Liver (tissue), 9 donors: Measurements from ENCODE around the gene PRG2. TPM values are rescaled to one million over a fixed set of nuclear protein-coding genes. Genes with fewer than 3 reads are reported as not detected.

ENCODE experiments used
- DNase-seq: peaks from one replicate; pipeline ENCODE4 v3.0.0-alpha.2; 2017; ENCODE audit warnings: low spot score
- H3K27ac ChIP-seq, 2 donors: one replicate each; pipeline ENCODE4 v1.7.0; 2013; ENCODE audit warnings: inconsistent platforms in 2 of 2, low read length in 2 of 2, control low read depth in 1 of 2, low read depth in 1 of 2, mild to moderate bottlenecking in 1 of 2
- H3K27me3 ChIP-seq, 4 donors: one replicate each; pipeline versions ENCODE4 v1.6.1 to v1.7.0; 2013; ENCODE audit warnings: low read length in 3 of 4, inconsistent platforms in 1 of 4, mild to moderate bottlenecking in 1 of 4, moderate library complexity in 1 of 4; ENCODE audit not compliant: control insufficient read depth in 4 of 4, insufficient read depth in 4 of 4
- H3K36me3 ChIP-seq, 4 donors: one replicate each; pipeline versions ENCODE4 v1.6.1 to v1.7.0; 2013; ENCODE audit warnings: low read length in 3 of 4, mild to moderate bottlenecking in 3 of 4, low read depth in 1 of 4, moderate library complexity in 1 of 4; ENCODE audit not compliant: control insufficient read depth in 4 of 4, insufficient read depth in 3 of 4
- H3K4me1 ChIP-seq, 4 donors: one replicate each; pipeline versions ENCODE4 v1.6.1 to v1.7.0; 2013; ENCODE audit warnings: low read length in 3 of 4, mild to moderate bottlenecking in 3 of 4, moderate library complexity in 1 of 4; ENCODE audit not compliant: control insufficient read depth in 4 of 4, insufficient read depth in 4 of 4
- H3K4me3 ChIP-seq, 3 donors: one replicate each; pipeline versions ENCODE4 v1.6.1 to v1.7.0; 2013; ENCODE audit warnings: low read length in 3 of 3, control low read depth in 1 of 3, low read depth in 1 of 3, mild to moderate bottlenecking in 1 of 3
- H3K9ac ChIP-seq, 2 donors: one replicate each; pipeline ENCODE4 v1.7.0; 2013; ENCODE audit warnings: low read length in 2 of 2, mild to moderate bottlenecking in 2 of 2, moderate library complexity in 2 of 2, control low read depth in 1 of 2, low read depth in 1 of 2
- H3K9me3 ChIP-seq, 4 donors: one replicate each; pipeline versions ENCODE4 v1.6.1 to v1.7.0; 2013; ENCODE audit warnings: low read length in 3 of 4; ENCODE audit not compliant: control insufficient read depth in 4 of 4
- EGR1 ChIP-seq, 2 donors: IDR thresholded peaks; 2 replicates each; pipeline ENCODE4 v1.6.1; 2016 to 2018; ENCODE audit warnings: antibody characterized with exemption in 2 of 2, low read depth in 2 of 2
- FOXA1 ChIP-seq: IDR thresholded peaks from 2 replicates; pipeline ENCODE4 v1.6.1; 2016; ENCODE audit warnings: antibody characterized with exemption
- FOXA2 ChIP-seq: IDR thresholded peaks from 2 replicates; pipeline ENCODE4 v1.6.1; 2016; ENCODE audit warnings: antibody characterized with exemption
- GABPA ChIP-seq, 2 donors: IDR thresholded peaks in 1 of 2; conservative IDR thresholded peaks in 1 of 2; 2 replicates each; pipeline ENCODE4 v1.6.1; 2016; ENCODE audit warnings: antibody characterized with exemption in 2 of 2, mild to moderate bottlenecking in 1 of 2, moderate library complexity in 1 of 2
- HNF4A ChIP-seq, 2 donors: conservative IDR thresholded peaks; 2 replicates each; pipeline ENCODE4 v1.6.1; 2016; ENCODE audit warnings: antibody characterized with exemption in 2 of 2, mild to moderate bottlenecking in 2 of 2
- HNF4G ChIP-seq: IDR thresholded peaks from 2 replicates; pipeline ENCODE4 v1.6.1; 2016; ENCODE audit warnings: antibody characterized with exemption
- JUND ChIP-seq, 2 donors: IDR thresholded peaks; 2 replicates each; pipeline ENCODE4 v1.6.1; 2016; ENCODE audit warnings: antibody characterized with exemption in 2 of 2
- MAX ChIP-seq: IDR thresholded peaks from 2 replicates; pipeline ENCODE4 v1.6.1; 2016; ENCODE audit warnings: antibody characterized with exemption
- NR2F2 ChIP-seq: IDR thresholded peaks from 2 replicates; pipeline ENCODE4 v1.6.1; 2016; ENCODE audit warnings: antibody characterized with exemption
- RAD21 ChIP-seq, 2 donors: IDR thresholded peaks; 2 replicates each; pipeline ENCODE4 v1.6.1; 2016; ENCODE audit warnings: antibody characterized with exemption in 2 of 2, mild to moderate bottlenecking in 2 of 2
- RXRA ChIP-seq, 2 donors: IDR thresholded peaks; 2 replicates each; pipeline ENCODE4 v1.6.1; 2017 to 2018; ENCODE audit warnings: antibody characterized with exemption in 2 of 2, mild to moderate bottlenecking in 1 of 2
- SP1 ChIP-seq: IDR thresholded peaks from 2 replicates; pipeline ENCODE4 v1.6.1; 2018; ENCODE audit warnings: antibody characterized with exemption, mild to moderate bottlenecking
- TAF1 ChIP-seq: conservative IDR thresholded peaks from 2 replicates; pipeline ENCODE4 v1.6.1; 2016; ENCODE audit warnings: antibody characterized with exemption, mild to moderate bottlenecking
- YY1 ChIP-seq: IDR thresholded peaks from 2 replicates; pipeline ENCODE4 v1.6.1; 2016; ENCODE audit warnings: antibody characterized with exemption, mild to moderate bottlenecking
- ZBTB33 ChIP-seq: IDR thresholded peaks from 2 replicates; pipeline ENCODE4 v1.6.1; 2016; ENCODE audit warnings: antibody characterized with exemption
- WGBS: extraction: QIAGEN DNeasy Blood & Tissue Kit; methylation state at CpG from one replicate; pipeline ENCODE4 v1.1.7; 2013; 5-methylcytosine and 5-hydroxymethylcytosine counted together
- polyA plus RNA-seq, 2 donors: library from polyadenylated mRNA; stranded (reverse) in 1 of 2; unstranded in 1 of 2; fragments of 200-250 nt in 1 of 2; fragments of >200 nt in 1 of 2; fragmentation: Nextera tagmentation in 1 of 2; extraction: Ambion mirVana in 1 of 2; gene quantifications; one replicate each; pipeline versions ENCODE4 v1.2.1 to v1.2.3, GENCODE V29; 2013 to 2015
- total RNA-seq, 2 donors: library from RNA; depleted of rRNA; stranded (reverse); fragments of >200 nt; gene quantifications; one replicate each; pipeline ENCODE4 v1.2.3, GENCODE V29; 2014
- TF ChIP-seq, protein P1 (sequence below): fragments of 150-350 bp; IDR thresholded peaks from 2 replicates; pipeline ENCODE4 v1.5.1; 2017; ENCODE audit warnings: improper control_type of control experiment, low read depth, low read length; ENCODE audit not compliant: missing input control
- TF ChIP-seq, protein P2 (sequence below): IDR thresholded peaks from 2 replicates; pipeline ENCODE4 v1.6.1; 2016; ENCODE audit warnings: antibody characterized with exemption
- TF ChIP-seq, protein P3 (sequence below): IDR thresholded peaks from 2 replicates; pipeline ENCODE4 v1.6.1; 2016; ENCODE audit warnings: antibody characterized with exemption, mild to moderate bottlenecking
- donor health status: healthy.
- donor health status: healthy.
- donor health status: healthy.
- donor health status: healthy.
- donor health status: healthy.

The PRG2 gene
- total and polyA plus RNA-seq, 4 donors, result 0.74 to 24.2 (median 1.2) TPM; not detected in 1

DNA sequence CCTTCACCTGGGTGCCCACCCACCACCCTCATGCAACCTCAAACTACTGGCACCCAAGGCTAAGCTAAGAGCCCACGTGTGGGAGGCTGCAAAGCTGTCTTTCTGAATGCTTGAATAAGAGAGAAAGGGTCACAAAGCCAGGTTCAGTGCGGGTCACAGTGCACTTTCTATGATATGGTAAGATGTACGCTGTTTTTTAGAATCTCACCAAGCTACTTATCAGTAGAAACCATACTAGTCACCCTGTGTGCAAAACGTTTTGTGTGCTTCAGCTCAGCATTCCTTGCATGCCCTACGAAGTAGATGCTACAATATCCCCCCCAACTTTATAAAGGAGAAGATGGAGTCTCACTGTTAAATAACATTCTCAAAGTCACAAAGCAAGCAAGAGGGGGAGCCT, 37.4 kb downstream of the PRG2 start:
- H3K9me3 ChIP-seq, result peaks cover 0 to 2% (median 0%) of the 10 kb centered on the region in 4 donors
- no peak overlapping the region for H3K4me3 ChIP-seq
- H3K9ac ChIP-seq, result no peak overlapping the region
- no peaks in the 10 kb centered on the region for H3K36me3 ChIP-seq
- no peak overlapping the region for H3K27ac ChIP-seq
- TF ChIP-seq NR2F2 (no peak), SP1 (no peak), TAF1 (no peak), RAD21 (IDR thresholded peaks at IDR 0.05) (no peak), EGR1 (IDR thresholded peaks at IDR 0.05; ENCODE audit: low read depth in 2 of 2) (no peak), FOXA2 (no peak), HNF4G (no peak), HNF4A (conservative IDR thresholded peaks at IDR 0.05) (no peak), RXRA (IDR thresholded peaks at IDR 0.05) (no peak), JUND (IDR thresholded peaks at IDR 0.05) (no peak), YY1 (no peak), FOXA1 (no peak), MAX (no peak), ZBTB33 (no peak), GABPA (IDR thresholded peaks at IDR 0.05 in 1 of 2, conservative IDR thresholded peaks at IDR 0.05 in 1 of 2) (no peak)
- TF ChIP-seq, protein P1, sequence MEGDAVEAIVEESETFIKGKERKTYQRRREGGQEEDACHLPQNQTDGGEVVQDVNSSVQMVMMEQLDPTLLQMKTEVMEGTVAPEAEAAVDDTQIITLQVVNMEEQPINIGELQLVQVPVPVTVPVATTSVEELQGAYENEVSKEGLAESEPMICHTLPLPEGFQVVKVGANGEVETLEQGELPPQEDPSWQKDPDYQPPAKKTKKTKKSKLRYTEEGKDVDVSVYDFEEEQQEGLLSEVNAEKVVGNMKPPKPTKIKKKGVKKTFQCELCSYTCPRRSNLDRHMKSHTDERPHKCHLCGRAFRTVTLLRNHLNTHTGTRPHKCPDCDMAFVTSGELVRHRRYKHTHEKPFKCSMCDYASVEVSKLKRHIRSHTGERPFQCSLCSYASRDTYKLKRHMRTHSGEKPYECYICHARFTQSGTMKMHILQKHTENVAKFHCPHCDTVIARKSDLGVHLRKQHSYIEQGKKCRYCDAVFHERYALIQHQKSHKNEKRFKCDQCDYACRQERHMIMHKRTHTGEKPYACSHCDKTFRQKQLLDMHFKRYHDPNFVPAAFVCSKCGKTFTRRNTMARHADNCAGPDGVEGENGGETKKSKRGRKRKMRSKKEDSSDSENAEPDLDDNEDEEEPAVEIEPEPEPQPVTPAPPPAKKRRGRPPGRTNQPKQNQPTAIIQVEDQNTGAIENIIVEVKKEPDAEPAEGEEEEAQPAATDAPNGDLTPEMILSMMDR, result no peak
- TF ChIP-seq, protein P2, sequence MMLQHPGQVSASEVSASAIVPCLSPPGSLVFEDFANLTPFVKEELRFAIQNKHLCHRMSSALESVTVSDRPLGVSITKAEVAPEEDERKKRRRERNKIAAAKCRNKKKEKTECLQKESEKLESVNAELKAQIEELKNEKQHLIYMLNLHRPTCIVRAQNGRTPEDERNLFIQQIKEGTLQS, result no peak
- TF ChIP-seq, protein P3, sequence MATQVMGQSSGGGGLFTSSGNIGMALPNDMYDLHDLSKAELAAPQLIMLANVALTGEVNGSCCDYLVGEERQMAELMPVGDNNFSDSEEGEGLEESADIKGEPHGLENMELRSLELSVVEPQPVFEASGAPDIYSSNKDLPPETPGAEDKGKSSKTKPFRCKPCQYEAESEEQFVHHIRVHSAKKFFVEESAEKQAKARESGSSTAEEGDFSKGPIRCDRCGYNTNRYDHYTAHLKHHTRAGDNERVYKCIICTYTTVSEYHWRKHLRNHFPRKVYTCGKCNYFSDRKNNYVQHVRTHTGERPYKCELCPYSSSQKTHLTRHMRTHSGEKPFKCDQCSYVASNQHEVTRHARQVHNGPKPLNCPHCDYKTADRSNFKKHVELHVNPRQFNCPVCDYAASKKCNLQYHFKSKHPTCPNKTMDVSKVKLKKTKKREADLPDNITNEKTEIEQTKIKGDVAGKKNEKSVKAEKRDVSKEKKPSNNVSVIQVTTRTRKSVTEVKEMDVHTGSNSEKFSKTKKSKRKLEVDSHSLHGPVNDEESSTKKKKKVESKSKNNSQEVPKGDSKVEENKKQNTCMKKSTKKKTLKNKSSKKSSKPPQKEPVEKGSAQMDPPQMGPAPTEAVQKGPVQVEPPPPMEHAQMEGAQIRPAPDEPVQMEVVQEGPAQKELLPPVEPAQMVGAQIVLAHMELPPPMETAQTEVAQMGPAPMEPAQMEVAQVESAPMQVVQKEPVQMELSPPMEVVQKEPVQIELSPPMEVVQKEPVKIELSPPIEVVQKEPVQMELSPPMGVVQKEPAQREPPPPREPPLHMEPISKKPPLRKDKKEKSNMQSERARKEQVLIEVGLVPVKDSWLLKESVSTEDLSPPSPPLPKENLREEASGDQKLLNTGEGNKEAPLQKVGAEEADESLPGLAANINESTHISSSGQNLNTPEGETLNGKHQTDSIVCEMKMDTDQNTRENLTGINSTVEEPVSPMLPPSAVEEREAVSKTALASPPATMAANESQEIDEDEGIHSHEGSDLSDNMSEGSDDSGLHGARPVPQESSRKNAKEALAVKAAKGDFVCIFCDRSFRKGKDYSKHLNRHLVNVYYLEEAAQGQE, result no peak
- 75% methylated on average over 5 of the region's 5 CpGs for WGBS
- H3K4me1 ChIP-seq, result peaks cover 0 to 9% (median 7%) of the 10 kb centered on the region in 4 donors
- DNase-seq, result no peak
- H3K27me3 ChIP-seq, result no peaks in the 10 kb centered on the region
